GM04504 (cell line): Measurements from ENCODE around the gene TASP1.
"Not testable (repeated sequence)": the region's sequence is repeated elsewhere in the genome, so short reads cannot be mapped to it uniquely, and the experiment has no call there.

Experiments
- DNase-seq: peaks from one replicate; pipeline ENCODE4 v3.0.0-alpha.2; 2012; ENCODE audit warnings: low read depth

Gene TASP1

DNA sequence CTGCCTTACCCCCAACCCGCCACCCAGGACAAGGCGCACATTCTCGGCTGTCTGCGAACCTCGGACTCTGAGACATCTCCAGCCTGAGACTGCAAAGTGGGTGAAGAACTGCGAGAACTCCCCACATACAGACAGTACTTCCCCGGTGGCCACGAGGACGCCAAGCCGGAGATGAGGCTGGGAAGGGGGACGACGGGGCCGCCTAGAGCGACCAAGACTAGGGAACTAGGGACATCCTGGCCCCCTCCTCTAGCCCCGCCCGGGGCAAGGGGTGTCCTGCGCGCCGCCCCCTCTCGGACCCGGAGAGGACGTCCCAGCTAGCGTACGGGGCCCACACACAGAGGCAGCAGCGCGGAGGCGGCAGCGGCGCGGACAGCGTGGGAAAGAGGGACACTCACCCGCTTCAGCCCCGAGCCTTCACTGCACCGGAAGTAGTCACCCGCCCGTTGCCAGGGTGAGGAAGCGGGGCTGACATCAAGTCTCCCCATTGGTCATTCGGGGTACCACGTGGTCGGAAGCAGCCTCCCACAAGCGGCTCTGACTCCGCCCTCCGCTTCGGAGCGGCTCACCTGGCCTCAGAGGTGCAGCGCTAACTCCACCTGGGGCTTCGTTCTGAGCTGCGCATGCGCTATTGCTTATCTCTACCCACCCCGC is at the start of gene TASP1:
TSS of gene TASP1 (minus strand) at position 437 of the 654 bp plus-strand sequence. CDS start 8,854 bp downstream, outside the sequence.
- DNase-seq = peak; percentile 88

DNA sequence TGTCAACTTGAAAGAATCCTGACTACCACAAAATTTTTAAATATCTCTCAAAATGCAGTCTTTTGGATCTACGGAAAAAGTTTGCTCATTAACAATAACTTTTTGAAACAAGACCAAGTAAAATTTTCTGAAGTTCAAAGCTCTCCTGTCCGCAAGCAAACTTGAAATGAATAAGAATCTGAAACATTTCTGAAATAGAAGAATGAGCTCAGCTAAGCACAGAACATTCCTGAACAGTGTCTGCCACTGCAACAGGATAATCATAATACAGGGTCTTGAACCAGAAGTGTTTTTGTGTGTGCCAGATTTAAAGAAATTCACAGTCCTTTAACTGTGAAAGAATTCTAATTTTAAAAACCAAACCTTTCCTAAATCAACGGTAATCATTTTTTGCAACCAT is 49.1 kb upstream of the TASP1 start:
- no peak for DNase-seq

GRCh38 chr20:13685623-13686022 is 46.9 kb upstream of the TASP1 start:
- no peak for DNase-seq

DNA sequence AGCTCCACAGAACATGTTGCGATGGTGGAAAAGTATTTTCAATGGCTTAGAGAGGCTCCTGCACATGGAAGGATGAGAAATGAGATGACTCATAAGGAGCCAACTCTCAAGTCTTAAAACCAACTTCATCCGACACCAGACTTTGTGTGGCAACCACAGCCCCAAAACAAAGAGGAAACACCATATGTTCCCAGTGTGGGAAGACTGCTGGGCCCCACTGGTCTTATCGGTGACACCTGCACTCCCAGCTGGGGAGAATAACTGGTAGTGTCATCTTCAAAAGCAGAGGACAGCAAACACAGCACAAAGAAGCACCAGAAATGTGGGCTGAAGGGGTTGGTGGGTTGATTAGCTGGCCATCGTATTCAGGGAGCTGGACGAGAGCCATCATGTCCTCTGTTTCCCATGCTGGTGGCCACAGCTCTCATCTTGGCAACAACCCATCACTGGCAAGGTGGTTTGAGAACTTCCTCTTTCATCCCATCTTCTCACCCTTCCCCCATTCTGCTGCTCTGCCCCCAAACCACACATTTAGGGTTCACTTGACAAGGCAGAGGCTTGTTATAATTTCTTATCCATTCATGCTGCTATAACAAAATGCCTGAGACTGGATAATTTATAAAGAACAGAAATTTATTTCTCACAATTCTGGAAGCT is 46.0 kb upstream of the TASP1 start:
- no peak for DNase-seq

GRCh38 chr20:13683833-13684232 is 45.1 kb upstream of the TASP1 start:
- no peak for DNase-seq

GRCh38 chr20:13681248-13682125 is 42.8 kb upstream of the TASP1 start:
- DNase-seq = no peak

DNA sequence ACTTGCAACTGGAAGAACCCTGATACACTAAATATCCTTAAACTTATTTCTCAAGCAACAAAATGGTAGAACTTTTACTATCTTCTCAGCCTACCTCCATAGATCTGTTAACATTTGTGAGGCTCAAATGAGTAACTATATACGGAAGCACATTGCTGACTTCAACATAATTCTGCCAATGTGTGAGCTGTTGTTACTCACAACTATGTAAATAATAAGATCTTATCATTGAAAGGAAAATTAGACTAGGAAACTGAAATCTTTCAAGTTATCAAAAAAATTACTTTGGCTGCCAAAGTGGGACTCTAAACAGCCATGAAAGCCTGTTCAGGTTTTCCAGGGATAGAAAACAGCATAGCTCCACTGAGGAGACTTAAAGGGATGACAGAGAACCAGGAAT is 40.2 kb upstream of the TASP1 start:
- DNase-seq = no peak

- no peak for DNase-seq
Measured at GRCh38 chr20:13677241-13677640, 38.5 kb upstream of the TASP1 start.

GRCh38 chr20:13676682-13677081 is 38.0 kb upstream of the TASP1 start:
- DNase-seq = no peak

DNA sequence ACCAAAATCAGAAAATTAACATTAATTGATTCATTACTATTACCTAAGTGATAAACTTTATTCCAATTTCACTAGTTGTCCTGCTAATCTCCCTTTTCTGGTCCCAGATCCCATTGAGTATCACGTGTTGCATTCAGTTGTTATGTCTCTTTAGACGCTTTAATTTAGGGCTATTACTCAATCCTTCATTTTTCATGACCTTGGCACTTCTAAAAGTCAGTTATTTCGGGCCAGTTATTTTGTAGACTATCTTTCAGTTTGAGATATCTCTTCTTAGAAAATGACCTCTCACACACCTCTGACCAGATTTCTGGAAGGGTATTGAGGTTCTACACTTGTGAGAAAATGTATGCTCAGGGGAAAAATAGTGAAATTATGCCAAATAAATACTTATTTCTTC is 34.0 kb upstream of the TASP1 start:
- no peak for DNase-seq

GRCh38 chr20:13671916-13672378 is 33.2 kb upstream of the TASP1 start:
- peak; percentile 43 for DNase-seq

- no peak for DNase-seq
Measured at GRCh38 chr20:13671512-13671911, 32.8 kb upstream of the TASP1 start.

GRCh38 chr20:13670160-13670559 is 31.4 kb upstream of the TASP1 start:
- no peak for DNase-seq

DNA sequence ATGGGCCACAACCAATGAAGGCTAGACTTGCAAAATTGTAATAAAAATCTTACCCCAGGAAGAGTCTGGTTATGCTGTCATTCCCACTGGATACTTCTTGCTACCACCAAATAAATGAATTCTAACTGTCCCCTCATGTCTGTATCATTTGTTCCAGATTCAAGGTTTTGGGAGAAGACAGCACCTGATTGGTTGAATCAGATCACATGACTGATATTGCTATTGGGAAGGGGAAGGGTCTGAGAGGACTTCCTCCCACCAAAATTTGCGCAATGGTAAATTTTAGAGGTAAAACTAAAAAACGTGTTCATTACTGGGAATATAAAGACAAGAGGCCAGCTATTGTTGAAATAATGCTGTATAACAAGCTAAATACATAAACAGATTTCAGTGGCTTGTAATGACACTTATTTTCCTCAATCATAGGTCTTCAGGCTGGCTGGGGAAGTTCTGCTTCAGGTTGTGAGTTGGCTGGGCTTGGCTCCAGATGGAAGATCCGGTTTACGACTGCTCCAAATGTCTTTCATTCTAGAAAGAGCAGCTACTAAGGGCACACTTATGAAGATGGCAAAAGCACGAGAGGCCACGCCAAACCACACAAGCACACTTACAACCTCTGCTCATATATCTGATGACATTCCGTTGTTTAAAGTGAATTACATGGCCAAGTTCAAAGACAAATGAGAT is 27.1 kb upstream of the TASP1 start:
- DNase-seq = no peak

GRCh38 chr20:13661070-13661685 is 22.4 kb upstream of the TASP1 start:
- DNase-seq = no peak

DNA sequence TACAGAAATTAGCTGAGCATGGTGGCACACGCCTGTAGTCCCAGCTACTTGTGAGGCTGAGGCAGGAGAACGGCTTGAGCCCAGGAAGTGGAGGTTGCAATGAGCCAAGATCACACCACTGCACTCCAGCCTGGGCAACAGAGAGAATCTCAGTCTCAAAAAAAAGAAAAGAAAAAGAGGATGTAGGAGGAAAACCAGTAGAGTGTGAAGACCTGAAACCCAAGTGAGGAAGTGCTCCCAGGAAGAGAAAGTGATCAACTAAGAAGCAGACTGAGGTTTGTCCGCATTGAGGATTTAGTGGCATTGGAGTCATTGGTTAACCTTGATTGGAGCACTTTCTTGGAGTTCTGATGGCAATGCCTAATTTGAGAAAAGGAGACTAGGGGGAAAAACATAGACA is 20.6 kb upstream of the TASP1 start:
- DNase-seq = no peak

DNA sequence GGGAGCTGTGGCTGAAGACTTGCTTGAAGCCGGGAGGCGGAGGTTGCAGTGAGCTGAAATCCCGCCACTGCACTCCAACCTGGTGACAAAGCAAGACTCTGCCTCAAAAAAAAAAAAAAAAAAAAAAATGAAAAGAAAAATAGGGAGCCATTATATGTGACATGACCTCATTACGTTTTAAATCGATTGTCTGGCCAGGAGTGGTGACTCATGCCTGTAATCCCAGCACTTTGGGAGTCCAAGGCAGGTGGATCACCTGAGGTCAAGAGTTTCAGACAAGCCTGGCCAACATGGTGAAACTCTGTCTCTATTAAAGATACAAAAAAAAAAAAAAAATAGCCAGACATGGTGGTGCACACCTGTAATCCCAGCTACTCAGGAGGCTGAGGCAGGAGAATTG is 19.3 kb upstream of the TASP1 start:
- DNase-seq = not testable (repeated sequence)

DNA sequence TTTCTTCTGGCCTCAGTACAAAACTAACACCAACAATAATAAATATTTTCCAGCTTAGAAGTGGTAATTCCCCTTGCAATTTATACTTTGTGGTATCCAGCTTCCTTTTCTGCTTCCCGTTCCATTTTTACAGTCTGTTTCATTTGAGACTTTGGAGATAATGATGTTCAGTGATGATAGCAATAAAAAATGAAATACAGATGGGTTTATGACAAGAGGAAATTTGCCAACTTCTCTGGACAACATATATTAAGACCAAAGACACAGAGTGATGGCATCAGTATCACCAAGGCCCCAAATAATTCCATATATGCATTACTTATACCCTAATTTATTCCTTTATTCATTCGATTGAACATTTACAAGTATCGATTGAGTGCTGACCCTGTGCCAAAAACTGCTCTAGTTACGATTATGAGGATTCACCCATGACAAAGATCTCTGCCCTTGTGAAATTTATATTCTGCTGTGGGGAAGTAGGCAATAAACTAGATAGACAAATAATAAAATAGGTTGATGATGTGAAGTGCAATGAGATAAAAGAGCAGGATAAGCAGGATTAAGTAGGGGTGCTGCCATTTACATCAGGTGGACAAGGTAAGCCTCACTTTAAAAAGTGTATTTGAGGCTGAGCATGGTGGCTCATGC is 18.1 kb upstream of the TASP1 start:
- no peak for DNase-seq

- DNase-seq = no peak
Measured at GRCh38 chr20:13654463-13655023, 15.8 kb upstream of the TASP1 start.

GRCh38 chr20:13650474-13650873 is 11.7 kb upstream of the TASP1 start:
- no peak for DNase-seq
